ENCODE data around the gene PTER.

GRCh38 chr10:16497911-16498310, 61.1 kb downstream of the PTER start:
- TF ChIP-seq POLR2AphosphoS5 (IDR thresholded peaks at IDR 0.05) (no peak), CTCF (IDR thresholded peaks at IDR 0.05) (no peak)

Measured in upper lobe of left lung (tissue), 4 donors.